HuH-7 (cell line): Measurements from ENCODE around the gene APBA2.

Experiments
- DNase-seq: peaks from one replicate; pipeline ENCODE4 v3.0.0; 2011; ENCODE audit warnings: low spot score

The APBA2 gene

DNA sequence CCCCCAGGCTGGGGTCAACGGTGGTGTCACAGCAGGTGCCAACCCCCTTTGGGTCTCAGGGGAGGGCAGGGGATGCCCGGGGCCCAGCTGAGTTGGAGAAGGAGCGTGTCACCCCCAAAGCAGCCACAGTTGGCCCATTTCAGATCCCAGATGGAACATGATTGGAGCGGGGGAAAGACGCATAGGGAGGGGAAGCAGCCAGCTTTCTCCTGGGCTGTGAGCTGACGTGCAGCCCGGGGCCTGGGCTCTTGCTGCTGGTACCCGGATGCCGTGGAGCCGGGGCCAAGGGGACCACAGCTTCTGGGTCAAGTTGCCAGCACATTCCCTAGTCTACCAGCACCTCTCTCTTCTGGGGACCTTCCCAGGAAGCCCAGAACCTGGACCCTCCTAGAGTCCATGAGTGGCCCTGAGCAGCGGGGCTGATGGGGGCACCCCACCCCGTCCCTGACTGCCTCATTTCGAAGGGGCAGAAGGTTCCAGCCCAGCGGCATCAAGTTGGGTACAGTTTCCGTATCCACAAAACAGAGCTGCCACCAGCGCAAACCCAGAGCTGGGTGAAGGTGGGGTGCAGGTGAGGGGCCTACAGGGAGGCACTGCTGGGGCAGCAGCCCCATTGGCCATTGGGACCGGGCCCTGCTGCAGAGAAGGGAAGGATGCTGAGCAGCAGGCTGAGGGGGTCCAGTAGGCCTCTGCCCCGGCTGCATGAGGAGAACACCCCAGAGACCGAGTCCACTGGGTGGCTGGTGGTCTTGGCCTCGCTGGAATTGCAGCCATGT is 235.0 kb downstream of the APBA2 start:
- DNase-seq, result no peak

DNA sequence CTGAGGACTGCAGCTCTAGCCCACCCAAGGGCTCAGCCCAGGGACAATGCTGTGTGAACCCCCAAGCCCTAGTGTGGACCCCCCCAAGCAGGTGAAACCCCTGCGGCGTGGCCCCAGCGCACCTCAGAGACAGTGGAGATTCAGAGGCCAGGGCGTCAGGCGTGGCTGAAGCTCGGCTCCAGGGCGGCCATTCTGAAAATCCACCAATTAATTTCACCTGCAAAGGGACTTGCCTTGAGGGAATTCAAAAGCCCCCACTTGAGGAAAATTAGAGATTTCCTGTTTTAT is 235.5 kb downstream of the APBA2 start:
- no peak for DNase-seq

DNA sequence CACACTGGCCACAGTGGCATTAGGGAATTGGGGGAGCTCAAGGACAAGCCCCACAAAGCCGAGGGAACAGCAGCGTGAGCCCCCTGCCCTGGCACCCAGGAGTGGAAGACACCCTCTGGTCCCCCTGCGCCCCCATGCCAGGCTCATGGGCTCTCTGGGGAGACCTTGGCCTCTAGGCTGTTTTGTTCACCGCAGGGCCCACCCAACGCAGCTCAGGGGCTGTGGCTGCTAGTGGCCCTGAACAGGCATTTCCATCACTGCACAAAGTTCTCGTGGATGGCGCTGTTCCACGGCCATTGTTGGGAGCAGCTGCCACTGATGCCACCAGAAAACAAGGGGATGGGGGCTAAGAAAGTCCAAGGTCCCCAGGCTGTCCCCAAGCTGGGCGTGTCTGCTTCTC is 236.1 kb downstream of the APBA2 start:
- no peak for DNase-seq

DNA sequence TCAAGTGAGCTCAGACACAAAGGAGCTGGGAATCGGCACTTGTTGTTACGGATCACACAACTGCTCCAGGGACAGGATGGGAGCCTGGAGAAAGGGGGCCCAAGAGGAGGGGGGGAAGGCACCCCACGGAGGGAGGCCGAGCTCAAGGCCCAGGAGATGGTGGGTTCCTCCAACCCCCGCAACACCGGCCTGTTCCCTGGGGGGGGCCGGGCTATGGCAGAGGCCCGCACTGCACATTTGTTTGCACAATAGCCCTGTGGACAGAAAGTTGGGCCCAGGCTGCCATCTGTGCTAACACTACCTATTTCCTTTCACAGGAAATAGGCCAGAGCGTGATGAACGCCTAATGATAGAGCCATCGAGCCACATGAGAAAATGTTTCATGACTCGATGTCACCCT is 236.7 kb downstream of the APBA2 start:
- DNase-seq, result no peak

DNA sequence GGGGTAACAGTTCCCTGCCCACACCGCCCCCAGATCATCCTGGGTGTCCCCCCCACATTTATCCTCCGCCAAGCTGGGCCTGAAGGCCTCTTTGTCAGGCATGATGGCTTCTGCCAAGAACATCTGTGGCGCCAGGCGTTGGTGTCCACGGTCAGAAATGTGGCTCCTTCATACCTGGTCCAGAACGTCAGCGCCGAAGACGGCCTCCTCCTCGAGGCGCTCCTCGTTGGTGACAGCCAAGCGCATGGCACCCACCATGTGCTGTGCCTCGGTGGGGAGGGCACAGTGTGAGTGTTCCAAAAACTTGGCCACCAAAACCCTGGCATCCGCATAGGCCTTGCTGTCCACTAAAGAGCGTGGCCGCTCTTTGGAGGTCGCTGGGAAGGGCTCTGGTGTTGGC is 237.4 kb downstream of the APBA2 start:
- DNase-seq, result no peak

DNA sequence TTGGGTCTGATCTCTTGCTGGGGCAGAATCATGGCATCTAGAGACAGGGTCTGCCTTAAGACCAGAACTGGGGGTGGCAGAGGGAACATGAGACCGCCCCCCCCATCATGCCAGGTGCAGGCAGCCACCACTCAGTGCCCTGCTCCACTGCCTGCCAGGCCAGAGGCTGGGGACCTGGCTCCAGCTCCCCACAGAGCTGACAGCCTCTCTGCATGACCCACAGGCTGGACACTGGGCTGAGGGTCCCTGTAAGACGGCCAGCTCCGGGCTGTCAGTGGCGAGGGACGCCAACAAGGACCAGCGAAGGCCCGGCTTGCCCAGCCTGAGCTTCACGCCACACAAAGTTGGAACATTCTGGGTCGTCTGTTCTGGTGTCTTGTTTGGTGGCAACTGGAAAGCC is 238.2 kb downstream of the APBA2 start:
- no peak for DNase-seq

DNA sequence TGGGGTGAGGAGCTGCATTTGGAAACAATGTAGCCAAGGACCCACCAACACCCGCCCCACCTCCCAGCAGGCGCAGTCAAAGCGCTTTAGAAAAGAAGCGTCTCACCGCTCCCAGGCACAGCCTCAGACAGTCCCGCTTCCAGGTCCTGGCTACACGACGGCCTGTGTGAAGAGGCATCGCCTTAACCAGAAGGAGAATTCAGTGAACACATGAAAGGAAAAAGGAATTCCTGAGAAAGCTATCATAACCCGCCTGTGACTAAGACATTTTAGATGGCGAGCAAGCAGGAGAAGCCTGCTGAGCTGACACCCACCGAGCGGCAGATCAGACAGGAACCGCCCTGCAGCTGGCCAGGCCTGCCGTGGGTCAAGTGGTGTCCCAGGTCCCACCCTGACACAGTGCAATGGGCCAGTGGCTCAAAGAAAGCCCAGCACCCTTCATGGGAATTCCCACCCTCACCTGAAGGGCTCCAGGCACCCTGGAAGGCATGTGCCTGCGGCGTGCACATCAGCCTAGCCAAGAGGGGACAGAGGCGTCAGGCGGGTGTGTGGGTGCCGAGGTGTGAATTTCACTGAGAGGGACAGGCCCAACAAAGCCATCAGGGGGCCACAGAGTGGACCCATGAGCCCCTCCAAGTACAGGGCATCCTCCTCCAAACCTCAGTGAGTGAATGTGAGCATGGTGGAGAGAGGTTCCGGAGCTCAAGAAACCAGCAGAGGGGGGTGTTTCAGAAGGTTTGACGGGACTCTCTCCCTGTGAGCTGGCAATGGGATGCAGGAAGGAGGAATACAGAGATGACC is 239.0 kb downstream of the APBA2 start:
- no peak for DNase-seq

DNA sequence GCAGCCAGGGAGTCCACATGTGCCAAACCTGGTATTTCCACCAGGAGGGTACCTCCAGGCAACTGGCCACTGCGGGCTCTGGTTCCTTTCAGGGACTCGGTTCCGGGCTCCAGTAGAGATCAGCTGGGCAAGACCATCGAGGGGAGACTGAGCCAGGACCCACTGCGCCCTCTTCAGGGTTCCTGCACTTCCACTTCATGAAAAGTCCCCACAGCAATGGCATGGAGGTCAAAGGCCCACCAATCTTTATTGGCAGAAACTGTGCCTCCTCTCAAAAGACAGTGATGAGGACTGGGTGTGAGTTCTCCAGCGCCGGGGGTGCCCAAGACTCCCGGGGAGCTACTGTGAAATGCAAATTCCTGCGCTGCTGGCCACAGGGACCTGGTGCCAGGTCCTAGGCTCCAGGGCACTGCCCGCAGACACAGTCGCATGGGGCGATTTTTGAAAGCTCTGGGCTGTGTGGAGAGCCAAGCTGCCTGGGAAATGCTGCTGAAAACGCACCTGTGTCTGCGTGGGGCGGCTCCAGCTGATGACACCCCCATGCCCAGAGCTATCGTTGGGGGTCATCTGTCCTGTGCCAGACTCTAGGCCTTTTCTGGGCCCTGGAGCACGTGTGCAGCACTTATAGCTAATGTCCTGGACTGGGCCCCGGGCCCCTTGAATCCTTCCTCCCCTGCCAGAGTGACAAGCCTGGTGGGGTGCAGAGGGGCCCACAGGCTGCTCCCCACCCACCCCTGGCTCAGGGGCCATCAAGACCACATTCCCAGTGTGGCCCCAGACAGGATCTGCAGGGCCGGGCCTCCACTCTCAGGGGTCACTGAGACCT is 239.8 kb downstream of the APBA2 start:
- no peak for DNase-seq

DNA sequence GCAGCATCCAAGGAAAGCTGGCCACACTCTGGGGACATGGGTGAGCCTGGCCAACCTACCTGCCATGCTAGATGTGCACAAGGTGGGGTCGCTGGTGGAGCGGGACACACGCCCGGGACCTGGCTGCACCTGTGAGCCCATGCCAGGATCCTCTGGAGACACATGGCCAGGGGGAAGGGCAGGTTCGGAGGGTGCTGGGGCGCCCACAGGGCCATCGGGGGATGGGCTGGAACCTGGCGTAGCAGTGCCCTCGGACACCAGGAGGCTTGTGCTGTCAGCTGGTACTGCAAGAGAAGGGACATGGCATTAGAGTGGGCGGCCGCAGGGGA is 240.4 kb downstream of the APBA2 start:
- DNase-seq, result no peak

DNA sequence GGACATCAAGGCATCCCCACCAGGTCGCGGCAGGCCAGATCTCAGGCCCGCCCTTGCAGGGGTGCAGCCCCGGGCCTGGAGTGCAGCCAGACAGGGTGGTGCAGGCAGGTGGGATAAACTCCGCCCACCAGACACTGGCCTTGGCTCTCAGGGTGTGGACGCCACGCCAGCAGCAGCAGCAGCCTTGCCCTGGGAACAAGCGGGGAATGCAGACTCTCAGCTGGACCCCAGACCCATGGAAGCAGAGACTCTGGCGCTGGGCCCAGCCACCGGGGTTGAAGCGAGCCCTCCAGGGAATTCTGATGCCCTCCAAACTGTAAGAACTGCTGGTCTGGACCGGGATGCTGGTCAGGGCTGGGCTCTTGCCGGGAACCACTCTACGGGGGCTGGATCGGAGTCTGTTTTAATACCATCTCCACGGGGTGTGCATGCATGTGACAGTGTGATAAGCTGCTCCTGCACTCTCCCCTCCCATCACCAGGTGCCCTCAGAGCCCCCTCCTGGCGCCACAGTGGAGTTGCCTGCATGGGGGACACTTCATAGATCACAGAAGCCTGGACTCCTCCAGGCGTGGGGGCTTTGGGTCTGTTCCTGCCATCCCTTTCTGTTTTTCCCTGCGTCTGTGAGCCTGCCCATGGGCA is 241.2 kb downstream of the APBA2 start:
- no peak for DNase-seq

DNA sequence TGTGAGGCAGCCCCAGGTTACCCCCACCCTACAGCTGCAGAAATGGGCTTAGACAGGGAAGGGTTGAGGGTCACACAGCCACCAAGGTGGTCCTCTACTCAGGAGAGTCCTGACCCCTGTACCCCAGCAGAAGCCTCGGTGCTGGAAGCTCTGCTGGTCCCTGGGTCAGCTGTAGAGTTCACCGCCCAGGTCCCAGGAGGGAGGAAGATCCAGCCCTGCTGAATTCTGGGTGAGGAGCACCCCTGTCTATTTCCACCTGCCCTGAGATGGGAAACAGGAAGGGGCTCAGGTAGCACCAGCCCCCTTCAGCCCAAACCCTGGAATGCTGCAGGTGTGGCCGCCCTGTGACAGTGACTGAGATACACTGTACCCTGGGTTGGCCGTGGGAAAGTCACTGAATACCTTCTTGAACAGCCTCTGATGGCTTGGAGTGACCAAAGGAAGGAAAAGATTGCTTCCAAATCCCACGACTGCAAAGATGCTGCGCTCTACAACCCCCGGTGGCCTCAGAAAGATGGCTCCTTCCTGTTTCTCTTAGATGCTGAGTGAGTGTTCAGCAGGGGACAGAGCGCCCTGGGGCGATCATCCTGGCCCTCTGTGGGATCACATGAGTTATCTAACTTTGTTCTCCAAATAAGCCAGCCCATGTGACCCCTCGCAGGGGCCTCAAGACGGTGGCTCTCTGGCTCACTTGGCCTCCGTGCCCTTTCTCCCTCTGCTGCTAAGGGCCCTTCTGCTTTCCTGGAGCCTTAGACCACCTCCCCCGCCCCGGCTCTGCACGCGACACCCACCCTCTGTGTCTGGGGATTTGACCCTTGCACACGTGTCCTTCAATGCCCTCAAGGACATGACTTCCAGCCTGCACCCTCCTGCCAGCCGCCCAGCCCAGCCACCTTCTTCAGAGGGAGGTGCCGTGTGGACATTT is 242.0 kb downstream of the APBA2 start:
- no peak for DNase-seq

DNA sequence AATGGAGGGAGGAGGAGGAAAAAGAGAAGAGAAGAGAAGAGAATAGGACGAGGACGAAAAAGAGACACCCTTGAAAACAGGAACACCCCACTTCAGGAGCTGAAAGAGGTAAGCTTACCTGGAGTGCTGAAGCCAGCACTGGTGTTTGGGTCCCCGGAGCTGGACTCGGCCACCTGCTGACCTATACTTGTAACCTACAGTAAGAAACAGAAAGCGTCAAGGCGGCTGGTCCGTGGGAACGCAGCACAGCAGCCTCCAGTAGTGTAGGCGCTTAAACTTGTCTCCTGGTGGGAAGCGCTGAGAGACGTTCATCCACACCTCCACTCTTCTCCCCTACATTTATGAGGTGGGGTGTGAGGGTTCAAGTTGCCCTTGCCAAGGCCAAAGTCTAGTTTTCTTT is 242.9 kb downstream of the APBA2 start:
- no peak for DNase-seq

DNA sequence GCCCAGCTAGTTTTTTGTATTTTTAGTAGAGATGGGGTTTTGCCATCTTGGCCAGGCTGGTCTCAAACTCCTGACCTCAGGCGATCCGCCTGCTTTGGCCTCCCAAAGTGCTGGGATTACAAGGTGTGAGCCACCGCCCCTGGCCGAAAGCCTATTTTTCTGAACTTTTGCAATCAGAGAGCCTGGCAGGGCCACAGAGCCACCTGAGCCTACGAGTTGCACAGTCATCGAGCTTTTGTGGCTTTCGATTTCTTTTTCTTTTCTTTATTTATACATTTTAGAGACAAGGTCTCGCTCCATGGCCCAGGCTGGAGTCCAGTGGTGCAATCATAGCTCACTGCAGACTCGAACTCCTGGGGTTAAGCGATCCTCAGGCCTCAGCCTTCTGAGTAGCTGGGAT is 243.4 kb downstream of the APBA2 start:
- no peak for DNase-seq

DNA sequence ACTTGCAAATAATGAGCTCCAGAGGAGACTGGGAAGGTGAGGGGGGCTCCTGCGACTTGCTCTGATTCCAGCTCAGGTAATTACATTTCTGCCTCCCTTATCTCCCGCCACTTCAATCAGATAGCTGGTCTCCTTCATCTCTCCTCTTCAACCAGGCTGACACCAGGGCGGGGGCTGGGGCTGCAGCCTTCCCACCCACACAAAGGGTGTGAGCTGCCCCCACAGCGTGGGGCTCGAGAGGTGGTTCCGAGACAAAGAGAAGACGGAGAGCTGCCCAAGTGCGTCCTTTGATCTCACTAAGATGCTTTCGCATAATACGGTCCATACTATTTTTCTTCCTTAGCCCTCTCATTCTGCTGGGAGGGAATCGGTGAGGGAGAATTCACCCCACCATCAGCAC is 244.2 kb downstream of the APBA2 start:
- no peak for DNase-seq

DNA sequence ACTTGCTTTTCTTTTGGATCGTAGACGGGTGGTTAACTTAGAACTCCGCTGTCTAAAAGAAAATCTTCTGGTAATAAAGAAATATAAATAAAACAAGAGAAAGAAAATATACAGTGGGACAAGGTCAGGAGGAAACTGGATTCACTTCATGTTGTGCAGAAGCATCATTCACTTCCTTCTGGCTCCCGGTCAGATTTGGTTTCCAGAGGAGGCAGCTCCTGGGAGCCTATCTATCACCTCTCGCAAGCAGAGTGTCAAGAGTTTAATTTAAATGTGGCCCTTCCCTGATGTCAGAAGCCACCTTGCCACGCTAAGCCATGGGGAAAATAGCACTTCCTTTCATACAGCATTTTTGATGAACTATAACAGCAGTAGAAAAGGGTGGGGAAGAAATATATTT is 244.7 kb downstream of the APBA2 start:
- DNase-seq, result no peak

DNA sequence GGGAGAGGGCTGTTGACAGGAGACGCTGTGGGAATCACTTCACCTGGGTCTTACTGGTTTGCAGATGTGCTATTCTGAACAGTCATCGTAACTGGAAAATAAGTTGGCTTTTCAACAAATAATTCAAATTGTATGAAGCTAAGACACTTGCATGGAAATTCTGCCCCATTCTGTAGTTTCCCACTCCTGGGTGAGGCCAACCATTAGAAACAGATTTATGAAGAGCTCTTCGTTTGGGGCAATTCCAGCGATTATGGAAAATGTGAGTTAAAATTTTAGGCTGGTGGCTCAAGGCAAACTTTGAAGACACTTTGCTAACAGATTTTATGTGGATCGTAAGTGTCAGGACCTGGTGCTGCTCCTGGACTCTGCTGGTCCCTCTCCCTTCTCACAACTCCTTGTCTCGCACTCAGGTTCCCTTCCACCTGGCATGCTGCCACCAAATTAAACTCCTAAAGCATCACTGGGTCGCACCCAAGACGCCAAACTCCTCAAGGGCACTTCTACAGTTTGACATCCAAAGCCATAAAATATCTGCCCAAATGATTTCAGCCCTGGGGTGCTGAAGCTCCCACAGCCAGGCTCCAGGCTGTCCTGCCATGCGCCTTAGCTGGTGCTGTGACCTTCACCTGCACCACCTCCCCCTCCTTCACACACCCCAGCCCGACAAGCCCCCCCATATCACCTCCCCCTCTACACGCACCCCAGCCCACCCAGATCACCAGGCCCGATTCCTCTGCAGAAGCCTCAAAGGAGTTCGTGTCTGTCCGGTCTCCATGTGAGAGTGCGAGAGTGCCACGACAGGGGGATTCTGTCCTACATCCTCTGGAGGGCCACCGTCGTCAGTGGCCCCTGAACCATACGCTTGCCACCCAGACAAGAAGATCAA is 245.4 kb downstream of the APBA2 start:
- no peak for DNase-seq

DNA sequence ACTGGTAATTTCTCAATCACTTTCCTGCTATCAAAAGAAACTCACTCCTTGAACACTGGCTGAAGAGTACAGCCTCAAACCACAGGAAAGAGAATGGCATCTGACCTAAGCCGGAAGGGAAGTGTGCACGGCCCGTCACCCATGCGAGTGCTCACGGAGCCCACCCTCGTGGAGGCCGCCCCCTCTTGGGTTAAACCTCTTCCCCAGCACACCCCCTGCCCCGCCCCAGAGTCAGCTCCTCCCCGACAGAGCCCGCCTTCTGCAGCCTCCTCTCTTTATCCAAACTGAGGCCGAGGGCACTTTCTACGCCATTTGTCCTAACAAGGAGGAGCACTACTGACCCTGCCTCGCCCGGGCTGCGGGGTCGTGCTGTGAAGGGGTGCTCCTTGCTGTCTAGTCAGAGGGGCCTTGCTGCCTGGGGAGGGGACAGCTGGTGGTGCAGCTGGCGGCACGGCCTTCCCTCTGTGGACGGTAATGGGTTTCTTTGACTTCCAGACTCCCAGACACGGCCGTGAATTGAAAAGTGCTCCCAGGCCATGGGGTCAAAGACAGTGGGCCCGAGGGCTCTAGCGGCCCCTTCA is 246.2 kb downstream of the APBA2 start:
- DNase-seq, result no peak

DNA sequence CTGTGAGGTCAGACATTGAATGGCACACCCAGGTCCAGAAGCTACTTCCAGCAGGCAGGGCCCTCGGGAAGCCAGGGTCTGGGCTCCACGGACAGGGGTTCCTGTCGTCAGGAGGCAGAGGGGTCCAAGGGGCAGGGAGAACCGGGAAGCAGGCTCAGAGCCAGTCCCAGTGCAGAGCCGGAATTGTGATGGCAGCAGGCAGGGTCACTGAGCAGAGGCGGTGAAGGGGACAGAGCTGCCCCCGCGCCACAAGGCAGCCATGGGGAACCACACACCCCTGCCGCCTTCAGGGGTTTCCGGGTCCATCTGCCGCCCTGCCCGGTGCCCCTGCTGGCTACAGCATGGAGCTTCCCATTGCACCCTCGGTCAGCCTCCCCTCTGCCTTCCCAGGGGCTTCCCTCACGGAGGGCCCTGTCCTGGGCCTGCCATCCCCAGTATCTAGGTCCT is 247.0 kb downstream of the APBA2 start:
- DNase-seq, result no peak

DNA sequence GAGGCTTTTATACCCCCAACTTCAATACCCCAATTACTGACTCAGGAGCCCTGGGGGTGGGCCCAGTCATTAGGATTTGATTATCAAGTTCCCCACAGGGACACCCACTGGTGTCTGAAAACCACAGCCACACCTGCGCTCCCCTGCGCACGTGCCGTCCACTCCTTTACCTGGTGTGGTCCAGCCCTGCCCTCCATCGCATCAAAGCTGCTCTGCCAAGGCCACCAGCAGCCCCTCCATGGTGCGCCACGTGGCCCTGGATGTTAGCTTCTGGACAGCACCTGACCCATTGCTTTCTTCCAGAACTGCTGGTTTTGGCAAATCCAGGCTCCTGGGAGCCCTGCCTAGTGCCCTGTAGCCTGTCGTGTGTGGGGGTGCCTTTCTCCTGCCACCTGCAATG is 247.5 kb downstream of the APBA2 start:
- DNase-seq, result no peak

DNA sequence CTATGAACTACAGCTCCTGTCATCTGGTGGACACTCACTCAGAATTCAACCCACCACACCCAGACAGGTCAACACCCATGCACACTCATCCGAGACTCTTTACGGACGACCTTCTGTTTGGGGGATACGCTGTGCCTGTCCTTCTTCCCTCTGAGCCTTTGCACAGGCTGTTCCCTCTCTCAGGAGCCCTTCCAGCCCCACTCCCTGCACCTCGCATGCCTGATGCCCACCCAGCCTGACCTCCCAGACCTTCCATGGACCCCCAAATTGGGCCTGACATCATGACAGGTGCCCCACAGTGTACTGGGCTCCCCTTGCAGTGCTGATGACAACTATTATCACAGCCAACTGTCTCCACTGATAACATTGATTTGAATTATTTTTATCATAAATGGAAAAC is 248.0 kb downstream of the APBA2 start:
- no peak for DNase-seq
